ENCODE data around the gene PHKB. TPM values are rescaled to one million over a fixed set of nuclear protein-coding genes. Genes with fewer than 3 reads are reported as not detected.
A peak's percentile ranks its signal among the peaks of the same experiment; 100 is the strongest.
"Not testable (repeated sequence)": the region's sequence is repeated elsewhere in the genome, so short reads cannot be mapped to it uniquely, and the experiment has no call there.

The PHKB gene
- total RNA-seq, 1 experiment from 2014 or later = 27.5 TPM

DNA sequence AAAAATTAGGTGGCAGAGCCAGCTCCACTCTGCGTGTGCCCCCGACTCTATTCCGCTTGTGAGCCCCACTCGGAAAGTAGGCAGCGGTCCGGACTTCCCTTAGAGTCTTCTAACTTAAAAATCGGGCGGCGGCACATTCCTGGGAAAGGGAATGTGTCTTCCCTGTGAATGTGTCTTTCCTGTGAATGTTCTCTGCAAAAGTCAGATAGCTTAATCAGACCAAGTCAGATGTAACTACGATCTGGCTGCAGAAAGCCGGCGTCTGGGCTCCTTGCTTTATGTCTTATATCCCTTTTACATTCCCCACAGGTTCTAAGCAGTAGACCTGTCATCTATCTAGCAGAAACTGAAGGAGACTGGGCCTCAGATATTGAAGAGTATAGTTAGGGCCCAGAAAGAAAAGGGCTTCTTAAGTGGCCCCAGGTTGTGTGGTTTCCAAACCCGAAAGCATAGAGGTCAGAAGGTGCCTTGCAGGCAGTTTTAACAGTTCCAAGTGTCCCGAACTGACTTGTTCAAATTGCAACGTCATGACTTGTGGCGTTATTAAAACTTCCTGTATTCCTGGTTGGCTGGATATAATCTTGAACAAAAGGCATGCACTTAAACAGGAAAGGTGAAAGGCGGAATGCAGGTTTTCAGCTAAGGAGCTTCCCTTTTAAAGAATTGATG, 601 bp downstream of the PHKB start:
- Histone ChIP-seq H3K36me3 (replicated peaks; ENCODE audit: control insufficient read depth, insufficient read depth, low read length) (no peaks in the 10 kb centered on the region), H3K27me3 (ENCODE audit: control insufficient read depth, insufficient read depth, low read length) (no peaks in the 10 kb centered on the region), H3K4me3 (ENCODE audit: insufficient read depth, low read depth, low read length) (peak overlapping the region; percentile 96)
- DNase-seq = peak; percentile 34

DNA sequence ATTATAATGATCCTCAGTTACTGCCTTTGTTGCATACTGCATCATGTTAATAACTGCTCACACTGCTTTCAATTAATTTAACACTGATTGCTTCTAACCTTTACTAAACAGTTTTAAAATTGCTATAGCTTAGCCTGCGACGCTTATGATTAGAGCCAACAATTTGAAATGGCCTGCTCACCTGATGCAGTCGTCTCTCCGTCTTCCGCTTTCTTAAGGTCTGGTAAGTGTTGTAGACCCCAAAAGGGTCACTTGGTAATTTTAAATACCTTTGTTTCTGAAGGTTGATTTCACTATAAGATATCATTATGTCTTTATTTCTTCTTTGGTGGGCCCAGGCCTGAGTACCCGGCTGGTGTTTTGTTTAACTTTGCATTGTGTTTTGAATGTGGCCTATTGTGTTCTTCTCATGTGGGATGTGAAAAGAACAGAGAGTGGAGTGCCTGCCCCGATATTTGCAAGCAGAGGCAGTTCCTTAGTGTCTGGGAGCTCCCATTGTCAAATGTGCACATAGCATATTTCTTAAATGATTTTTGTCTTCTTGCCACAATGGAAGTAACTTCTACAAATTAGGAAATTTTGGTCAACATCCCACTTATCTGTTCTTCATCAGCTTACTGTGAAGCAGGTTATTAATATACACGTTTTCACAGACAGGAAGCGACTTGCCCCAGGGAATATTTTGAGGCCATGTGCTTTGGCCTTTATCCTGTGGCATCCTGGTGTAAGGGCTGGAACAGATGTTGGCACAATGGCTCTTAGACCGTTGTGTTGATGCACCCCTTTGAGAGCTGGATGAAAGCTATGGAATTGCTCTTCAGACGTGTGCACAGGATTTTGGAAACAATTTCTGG, 2.9 kb downstream of the PHKB start:
- H3K27me3 ChIP-seq (ENCODE audit: control insufficient read depth, insufficient read depth, low read length) = no peaks in the 10 kb centered on the region
- DNase-seq = no peak
- no peaks in the 10 kb centered on the region for H3K36me3 ChIP-seq (replicated peaks; ENCODE audit: control insufficient read depth, insufficient read depth, low read length)
- no peak overlapping the region for H3K4me3 ChIP-seq (ENCODE audit: insufficient read depth, low read depth, low read length)

DNA sequence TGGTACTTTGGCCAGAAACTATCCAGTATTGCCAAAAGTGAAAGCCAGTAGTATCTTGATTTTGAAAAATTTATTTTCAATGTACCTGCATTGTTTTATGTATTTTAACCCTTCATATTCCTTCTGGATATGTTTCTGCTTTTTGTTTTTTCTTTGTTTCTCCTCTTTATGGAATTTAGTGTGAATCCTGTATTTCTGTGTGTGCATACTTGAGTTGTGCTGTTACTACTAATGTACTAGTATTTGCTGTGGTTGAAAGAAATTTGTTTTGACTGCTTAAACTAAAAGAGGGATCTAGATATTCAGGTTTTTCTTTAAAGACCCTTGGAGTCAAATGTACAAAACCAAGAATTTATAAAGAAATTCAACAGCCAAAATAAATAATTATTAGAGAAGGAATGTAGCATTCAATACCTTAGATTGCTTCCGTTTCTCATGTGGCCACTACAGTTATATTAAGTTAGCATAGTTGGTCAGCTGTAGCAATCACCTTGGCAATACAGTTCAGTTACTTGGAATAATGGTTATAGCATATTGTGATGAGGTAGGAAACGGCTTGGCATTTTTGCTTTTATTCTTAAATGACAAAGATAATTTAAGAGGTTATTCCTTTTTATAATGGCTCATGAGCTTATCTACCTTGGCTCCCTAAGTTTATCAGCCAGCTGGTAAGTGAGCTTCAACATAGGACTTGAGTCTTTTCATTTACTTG, 4.9 kb downstream of the PHKB start:
- no peak for DNase-seq
- Histone ChIP-seq H3K36me3 (replicated peaks; ENCODE audit: control insufficient read depth, insufficient read depth, low read length) (no peaks in the 10 kb centered on the region), H3K4me3 (ENCODE audit: insufficient read depth, low read depth, low read length) (no peak overlapping the region), H3K27me3 (ENCODE audit: control insufficient read depth, insufficient read depth, low read length) (no peaks in the 10 kb centered on the region)

DNA sequence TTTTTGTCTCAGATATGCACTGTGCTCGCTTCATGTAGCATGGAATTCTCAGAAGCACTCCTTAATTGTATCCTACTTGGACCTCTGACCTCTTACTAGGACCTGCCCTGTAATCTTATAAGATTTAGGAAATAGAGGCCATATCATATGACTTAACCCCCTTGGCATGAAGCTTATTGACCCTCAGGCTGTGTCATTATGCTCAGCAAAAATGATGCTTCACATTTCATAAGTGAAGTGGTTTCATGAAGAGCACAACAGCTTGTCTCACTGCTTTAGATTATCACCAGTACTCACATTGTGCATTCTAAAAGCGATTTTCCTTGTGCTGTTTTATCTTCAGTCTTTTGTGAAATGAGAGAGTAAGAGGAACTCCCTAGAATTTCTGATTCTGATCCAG, 6.4 kb downstream of the PHKB start:
- Histone ChIP-seq H3K27me3 (ENCODE audit: control insufficient read depth, insufficient read depth, low read length) (no peaks in the 10 kb centered on the region), H3K4me3 (ENCODE audit: insufficient read depth, low read depth, low read length) (no peak overlapping the region), H3K36me3 (replicated peaks; ENCODE audit: control insufficient read depth, insufficient read depth, low read length) (no peaks in the 10 kb centered on the region)
- DNase-seq = no peak

DNA sequence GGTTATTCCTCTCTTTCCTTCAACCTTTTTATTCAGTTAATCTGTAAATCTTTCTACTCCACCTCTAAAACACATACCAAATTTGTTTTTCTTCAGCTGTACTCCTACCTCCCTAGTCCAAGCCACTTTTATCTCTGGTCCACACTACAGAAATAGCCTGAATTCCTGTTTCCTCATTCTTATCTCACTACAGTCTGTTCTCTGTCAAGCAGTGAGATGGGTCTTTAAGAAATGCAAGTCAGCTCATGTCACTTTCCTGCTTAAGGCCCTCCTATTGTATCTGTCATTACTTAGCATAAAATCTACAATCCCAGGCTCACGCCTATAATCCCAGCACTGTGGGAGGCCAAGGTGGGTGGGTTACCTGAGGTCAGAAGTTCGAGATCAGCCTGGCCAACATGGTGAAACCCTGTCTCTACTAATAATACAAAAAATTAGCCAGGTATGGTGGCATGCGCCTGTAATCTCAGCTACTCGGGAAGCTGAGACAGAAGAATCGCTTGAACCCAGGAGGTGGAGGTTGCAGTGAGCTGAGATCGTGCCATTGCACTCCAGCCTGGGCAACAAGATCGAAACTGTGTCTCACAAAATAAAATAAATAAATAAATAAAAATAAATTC, 7.0 kb downstream of the PHKB start:
- DNase-seq = not testable (repeated sequence)

DNA sequence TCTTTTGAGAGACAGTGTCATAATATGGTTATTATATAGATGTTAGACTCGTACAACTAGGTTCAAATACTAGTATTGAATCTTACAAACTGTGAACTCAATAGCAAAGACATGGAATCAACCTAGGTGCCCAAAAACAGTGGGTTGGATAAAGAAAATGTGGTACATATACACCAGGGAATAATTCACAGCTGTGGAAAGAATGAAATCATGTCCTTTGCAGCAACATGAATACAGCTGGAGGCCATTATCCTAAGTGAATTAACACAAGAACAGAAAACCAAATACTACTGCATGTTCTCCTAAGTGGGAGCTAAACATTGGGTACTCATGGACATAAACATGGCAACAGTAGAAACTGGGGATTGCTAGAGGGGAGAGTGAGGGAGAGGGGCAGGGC, 8.1 kb downstream of the PHKB start:
- no peak for DNase-seq
- Histone ChIP-seq H3K27me3 (ENCODE audit: control insufficient read depth, insufficient read depth, low read length) (no peaks in the 10 kb centered on the region), H3K36me3 (replicated peaks; ENCODE audit: control insufficient read depth, insufficient read depth, low read length) (no peaks in the 10 kb centered on the region), H3K4me3 (ENCODE audit: insufficient read depth, low read depth, low read length) (no peak overlapping the region)

More for the DNA sequence above, 7.0 kb downstream of the PHKB start:
- not testable (repeated sequence) for H3K36me3 ChIP-seq (replicated peaks; ENCODE audit: control insufficient read depth, insufficient read depth, low read length); H3K27me3 ChIP-seq (ENCODE audit: control insufficient read depth, insufficient read depth, low read length); H3K4me3 ChIP-seq (ENCODE audit: insufficient read depth, low read depth, low read length)

DNA sequence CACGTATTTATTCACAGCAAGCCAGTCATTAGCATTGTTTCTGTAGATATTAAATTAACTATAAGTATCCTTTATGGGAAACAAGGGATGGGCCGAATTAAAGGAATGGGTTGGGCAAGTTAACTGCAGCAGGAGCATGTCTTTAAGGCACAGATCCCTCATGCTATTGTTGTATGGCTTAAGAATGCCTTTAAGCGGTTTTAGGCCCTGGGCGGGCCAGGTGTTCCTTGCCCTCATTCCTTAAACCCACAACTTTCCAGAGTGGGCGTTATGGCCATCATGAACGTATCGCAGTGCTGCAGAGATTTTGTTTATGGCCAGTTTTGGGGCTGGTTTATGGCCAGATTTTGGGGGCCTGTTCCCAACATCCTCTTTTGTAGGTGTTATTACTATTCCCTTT, 9.1 kb downstream of the PHKB start:
- H3K27me3 ChIP-seq (ENCODE audit: control insufficient read depth, insufficient read depth, low read length) = no peaks in the 10 kb centered on the region
- DNase-seq = no peak

DNA sequence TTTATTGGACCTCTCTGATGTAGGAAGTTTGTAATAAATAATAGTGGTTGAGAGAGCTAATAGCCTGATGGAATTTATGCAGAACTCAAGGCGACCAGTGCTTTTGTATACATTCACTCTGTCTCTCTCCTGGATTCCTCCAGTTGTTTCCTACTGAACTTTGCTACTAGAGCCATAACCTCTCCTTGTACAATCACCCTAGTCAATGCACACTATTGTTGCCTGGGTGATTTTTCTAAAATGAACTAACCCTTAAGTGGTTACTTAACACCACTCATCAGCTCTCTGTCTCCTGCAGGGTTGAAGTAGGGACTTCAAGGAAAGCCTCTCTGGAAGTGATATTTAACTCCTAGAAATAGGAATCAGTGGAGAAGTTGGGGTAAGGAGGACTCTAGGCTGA, 9.7 kb downstream of the PHKB start:
- no peak for DNase-seq
- Histone ChIP-seq H3K36me3 (replicated peaks; ENCODE audit: control insufficient read depth, insufficient read depth, low read length) (no peaks in the 10 kb centered on the region), H3K27me3 (ENCODE audit: control insufficient read depth, insufficient read depth, low read length) (no peaks in the 10 kb centered on the region), H3K4me3 (ENCODE audit: insufficient read depth, low read depth, low read length) (no peak overlapping the region)

More for the DNA sequence above, 9.1 kb downstream of the PHKB start:
- Histone ChIP-seq H3K36me3 (replicated peaks; ENCODE audit: control insufficient read depth, insufficient read depth, low read length) (no peaks in the 10 kb centered on the region), H3K4me3 (ENCODE audit: insufficient read depth, low read depth, low read length) (no peak overlapping the region)

DNA sequence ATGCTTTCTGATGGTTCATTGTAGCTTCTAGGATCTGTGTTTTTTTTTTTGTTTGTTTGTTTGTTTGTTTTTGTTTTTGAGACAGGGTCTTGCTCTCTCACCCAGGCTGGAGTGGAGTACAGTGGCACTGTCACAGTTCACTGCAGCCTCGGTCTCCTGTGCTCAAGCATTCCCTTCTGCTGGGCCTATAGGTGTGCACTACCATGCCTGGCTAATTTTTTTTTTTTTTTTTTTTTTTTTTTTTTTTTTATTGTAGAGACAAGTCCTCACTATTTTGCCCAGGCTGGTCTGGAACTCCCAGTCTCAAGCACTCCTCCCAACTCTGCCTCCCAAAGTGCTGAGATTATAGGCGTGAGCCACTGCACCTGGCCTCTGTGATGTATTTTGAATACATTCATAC, 11.9 kb downstream of the PHKB start:
- H3K4me3 ChIP-seq (ENCODE audit: insufficient read depth, low read depth, low read length); DNase-seq; H3K36me3 ChIP-seq (replicated peaks; ENCODE audit: control insufficient read depth, insufficient read depth, low read length); H3K27me3 ChIP-seq (ENCODE audit: control insufficient read depth, insufficient read depth, low read length): not testable (repeated sequence)

DNA sequence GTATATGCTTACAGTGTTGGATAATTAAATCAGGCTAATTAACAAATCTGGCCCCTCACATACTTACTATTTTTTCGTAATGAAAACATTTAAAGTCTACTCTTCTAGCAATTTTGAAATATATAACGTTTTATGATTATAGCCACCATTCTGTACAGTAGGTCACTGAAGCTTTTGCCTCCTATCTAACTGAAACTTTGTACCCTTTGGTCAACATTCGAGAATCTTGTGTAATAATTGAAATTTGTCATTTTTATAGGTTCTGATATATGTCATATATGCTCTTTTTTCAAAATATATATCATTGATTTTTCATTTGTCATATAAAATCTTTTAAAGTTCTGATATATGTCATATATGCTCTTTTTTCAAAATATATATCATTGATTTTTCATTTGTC, 12.7 kb downstream of the PHKB start:
- H3K4me3 ChIP-seq (ENCODE audit: insufficient read depth, low read depth, low read length) = no peak overlapping the region
- no peaks in the 10 kb centered on the region for H3K36me3 ChIP-seq (replicated peaks; ENCODE audit: control insufficient read depth, insufficient read depth, low read length)
- no peaks in the 10 kb centered on the region for H3K27me3 ChIP-seq (ENCODE audit: control insufficient read depth, insufficient read depth, low read length)
- no peak for DNase-seq

DNA sequence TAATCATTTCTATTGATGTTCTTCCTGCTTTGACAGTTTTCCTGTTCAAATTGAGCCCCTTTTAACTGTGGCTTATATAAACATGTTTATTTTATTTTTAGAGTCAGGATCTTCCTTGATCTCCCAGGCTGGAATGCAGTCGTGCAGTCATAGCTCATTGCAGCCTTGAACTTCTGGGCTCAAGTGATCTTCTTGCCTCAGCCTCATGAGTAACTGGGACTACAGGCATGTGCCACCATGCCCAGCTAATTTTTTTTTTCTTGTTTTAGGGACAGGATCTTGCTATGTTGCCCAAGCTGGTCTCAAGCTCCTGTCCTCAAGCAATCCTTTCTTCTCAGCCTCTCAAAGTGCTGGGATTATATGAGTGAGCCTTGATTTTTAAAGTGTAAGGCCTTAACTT, 14.7 kb downstream of the PHKB start:
- no peak for DNase-seq
- Histone ChIP-seq H3K27me3 (ENCODE audit: control insufficient read depth, insufficient read depth, low read length) (no peaks in the 10 kb centered on the region), H3K4me3 (ENCODE audit: insufficient read depth, low read depth, low read length) (no peak overlapping the region), H3K36me3 (replicated peaks; ENCODE audit: control insufficient read depth, insufficient read depth, low read length) (no peaks in the 10 kb centered on the region)

DNA sequence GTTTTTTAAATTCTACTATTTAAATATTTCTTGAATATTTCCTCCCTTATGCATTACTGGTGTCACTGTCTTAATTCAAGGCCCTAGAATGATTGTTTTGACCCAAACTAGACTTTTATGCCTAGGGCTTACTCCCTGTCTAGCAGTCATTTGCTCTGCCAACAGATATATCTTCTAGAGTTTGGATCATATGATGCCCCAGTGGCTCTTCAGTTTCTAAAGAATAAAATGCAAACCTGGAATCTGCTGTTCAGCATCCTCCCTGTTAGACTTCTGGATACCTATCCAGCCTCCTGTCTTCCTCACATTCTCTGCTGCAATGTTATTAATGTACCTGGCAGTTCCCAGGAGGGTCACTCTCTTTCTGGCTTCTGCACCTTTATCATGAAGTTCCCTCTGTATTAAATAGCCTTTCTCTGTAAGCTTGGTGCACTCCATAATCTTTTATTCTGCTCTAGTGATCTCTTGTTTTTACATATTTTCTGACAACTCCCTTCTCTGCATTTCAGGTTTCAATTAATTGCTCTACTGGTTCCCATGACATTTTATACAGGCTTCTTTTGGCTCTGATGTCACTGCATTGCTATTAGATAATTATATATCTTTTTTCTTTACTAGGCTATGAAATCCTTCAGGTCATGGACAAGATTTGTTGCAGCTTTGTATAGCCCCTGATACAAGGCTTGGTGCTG, 15.7 kb downstream of the PHKB start:
- no peaks in the 10 kb centered on the region for H3K27me3 ChIP-seq (ENCODE audit: control insufficient read depth, insufficient read depth, low read length)

DNA sequence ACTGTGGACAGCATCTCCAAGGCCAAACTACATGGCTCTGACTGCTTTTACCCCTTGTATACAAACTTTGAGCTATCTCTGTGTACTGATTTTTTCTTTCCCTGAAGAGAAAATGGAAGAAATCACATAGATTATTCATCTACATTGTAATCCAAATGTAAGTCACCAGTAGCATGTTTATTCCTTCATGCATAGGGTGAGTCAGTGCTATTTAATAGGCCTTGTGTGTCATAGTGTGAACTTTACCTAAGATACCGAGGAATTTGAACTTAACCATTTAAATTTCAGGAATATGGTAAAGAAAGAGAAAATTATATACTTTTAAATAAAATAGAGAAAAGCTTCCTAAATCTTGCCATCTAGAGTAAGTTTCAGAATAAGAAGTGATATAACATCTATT, 16.5 kb downstream of the PHKB start:
- DNase-seq = no peak
- Histone ChIP-seq H3K4me3 (ENCODE audit: insufficient read depth, low read depth, low read length) (no peak overlapping the region), H3K36me3 (replicated peaks; ENCODE audit: control insufficient read depth, insufficient read depth, low read length) (no peaks in the 10 kb centered on the region), H3K27me3 (ENCODE audit: control insufficient read depth, insufficient read depth, low read length) (no peaks in the 10 kb centered on the region)

More for the DNA sequence above, 15.7 kb downstream of the PHKB start:
- DNase-seq = no peak
- no peaks in the 10 kb centered on the region for H3K36me3 ChIP-seq (replicated peaks; ENCODE audit: control insufficient read depth, insufficient read depth, low read length)
- H3K4me3 ChIP-seq (ENCODE audit: insufficient read depth, low read depth, low read length) = no peak overlapping the region

DNA sequence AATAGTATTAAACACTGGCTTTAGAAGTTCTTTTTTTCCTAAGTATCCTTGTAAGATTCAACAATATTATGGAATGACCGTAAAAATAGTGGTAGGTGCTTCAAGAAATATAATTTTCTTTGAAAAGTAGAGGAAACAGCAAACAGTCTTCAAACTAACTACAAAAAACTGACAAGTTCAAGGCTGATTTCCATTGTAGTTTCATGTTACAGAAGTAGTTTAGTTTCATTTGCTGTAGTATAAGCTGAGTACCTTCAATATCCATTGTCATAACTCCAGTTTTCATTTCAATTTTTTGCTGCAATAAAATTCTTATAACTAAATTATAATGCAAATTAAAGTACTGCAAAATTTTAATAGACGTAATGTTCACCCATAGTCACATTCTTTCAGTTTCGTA, 19.3 kb downstream of the PHKB start:
- Histone ChIP-seq H3K4me3 (ENCODE audit: insufficient read depth, low read depth, low read length) (no peak overlapping the region), H3K36me3 (replicated peaks; ENCODE audit: control insufficient read depth, insufficient read depth, low read length) (no peaks in the 10 kb centered on the region), H3K27me3 (ENCODE audit: control insufficient read depth, insufficient read depth, low read length) (no peaks in the 10 kb centered on the region)
- no peak for DNase-seq

Data from H7 (cell line).